A673 (cell line): Measurements from ENCODE around the gene SORL1-AS1.

Experiments
- BruUV-seq: library from RNA; stranded (reverse); fragments of 400-500 nt; replicated peaks from 2 replicates; lab custom pipeline; 2021; lab: Mats Ljungman, UMichigan
- CTCF ChIA-PET: fragments of 300-600 bp; sonication (Branson Sonifier 250); formaldehyde crosslinking; loops from one replicate; lab custom pipeline; 2022; ENCODE audit warnings: antibody characterized with exemption; lab: Charles Lee
- POLR2A ChIA-PET: fragments of 300-600 bp; sonication (Branson Sonifier 250); formaldehyde crosslinking; loops from one replicate; lab custom pipeline; 2022; ENCODE audit warnings: antibody characterized with exemption; ENCODE audit not compliant: low non-redundant PET; lab: Charles Lee
- DNase-seq: peaks from one replicate; pipeline ENCODE4 v3.0.0-alpha.2; 2015; ENCODE audit warnings: low spot score
- H3K27ac ChIP-seq: fragments of 200-600 bp; sonication (generic); 2 replicates; pipeline ENCODE4 v1.5.1; 2016; ENCODE audit warnings: mixed run types, low read depth, mild to moderate bottlenecking, mixed read lengths, antibody characterized with exemption, low read length; ENCODE audit not compliant: poor library complexity, severe bottlenecking
- H3K27me3 ChIP-seq: fragments of 200-600 bp; sonication (generic); replicated peaks from 2 replicates; pipeline ENCODE4 v1.6.1; 2017; ENCODE audit warnings: mixed run types, low read depth, mild to moderate bottlenecking, mixed read lengths, antibody characterized with exemption, low read length; ENCODE audit not compliant: insufficient read depth, poor library complexity
- H3K36me3 ChIP-seq: fragments of 200-600 bp; sonication (generic); 2 replicates; pipeline ENCODE4 v1.6.1; 2016; ENCODE audit warnings: mixed run types, mild to moderate bottlenecking, mixed read lengths, antibody characterized with exemption, low read length; ENCODE audit not compliant: insufficient read depth, poor library complexity, severe bottlenecking
- H3K4me1 ChIP-seq: fragments of 200-600 bp; sonication (generic); 2 replicates; pipeline ENCODE4 v1.6.1; 2017; ENCODE audit warnings: mixed run types, mild to moderate bottlenecking, mixed read lengths, antibody characterized with exemption, low read length; ENCODE audit not compliant: insufficient read depth, poor library complexity, severe bottlenecking
- H3K4me3 ChIP-seq: fragments of 200-600 bp; sonication (generic); 2 replicates; pipeline ENCODE4 v1.5.1; 2016; ENCODE audit warnings: low read depth, mixed run types, mild to moderate bottlenecking, mixed read lengths, low read length; ENCODE audit not compliant: poor library complexity, severe bottlenecking
- H3K9me3 ChIP-seq: fragments of 200-600 bp; sonication (generic); 2 replicates; pipeline ENCODE4 v1.6.1; 2016; ENCODE audit warnings: mixed run types, low read depth, mild to moderate bottlenecking, mixed read lengths, antibody characterized with exemption, low read length; ENCODE audit not compliant: poor library complexity, severe bottlenecking
- EZH2 ChIP-seq: fragments of 200-600 bp; sonication (generic); IDR thresholded peaks from 2 replicates; pipeline ENCODE4 v1.6.1; 2017; ENCODE audit warnings: borderline replicate concordance, low read depth, mild to moderate bottlenecking, mixed read lengths, antibody characterized with exemption, low read length; ENCODE audit not compliant: poor library complexity, severe bottlenecking
- intact Hi-C: fragments of 100-400 bp; cut with micrococcal nuclease; formaldehyde crosslinking; loops from one replicate; pipeline ENCODE4 v1.10.0; 2022; ENCODE audit not compliant: unreplicated experiment
- TF ChIP-seq, protein P1 (sequence below): fragments of 300-800, 200-600 bp; sonication (generic); conservative IDR thresholded peaks from 2 replicates; pipeline ENCODE4 v1.5.1; 2017; ENCODE audit warnings: low read depth, mild to moderate bottlenecking, antibody characterized with exemption, low read length, moderate library complexity, mixed read lengths

SORL1-AS1 gene

DNA sequence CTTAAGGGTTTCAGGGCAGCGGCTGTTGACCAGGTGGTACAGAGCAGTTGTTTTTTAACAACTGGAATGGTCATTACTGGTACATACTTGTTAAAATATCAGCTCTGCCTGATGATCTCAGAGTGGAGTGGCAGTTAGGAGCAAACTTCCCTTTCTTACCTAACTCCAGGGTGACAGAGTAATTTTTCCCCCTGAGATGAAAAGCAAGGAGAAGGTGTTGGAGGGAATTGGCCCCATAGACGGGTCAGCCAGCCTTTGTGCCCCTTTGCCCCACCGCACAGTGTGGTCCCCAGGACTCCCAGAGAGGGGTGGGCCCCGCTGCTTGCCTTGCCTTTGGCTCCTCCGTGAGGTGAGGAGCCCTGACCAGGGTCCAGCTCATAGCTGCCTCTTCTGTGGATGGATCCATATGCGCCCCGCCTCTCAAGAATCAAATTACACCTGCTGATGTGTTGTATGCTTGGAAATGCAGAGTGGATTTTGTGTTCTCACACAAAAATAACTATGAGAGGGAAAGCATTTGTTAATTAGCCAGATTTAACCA, 27.0 kb upstream of the SORL1-AS1 start:
- ChIA-PET CTCF (no interaction called here), POLR2A (interaction anchor here (0.6 kb wide), 1 partner anchor 1432 kb away, joined by 12 read pairs; no protein-coding TSS in a partner anchor)
- peaks cover 18% of the 10 kb centered on the region for H3K4me1 ChIP-seq
- BruUV-seq, result no TSS peak
- H3K27me3 ChIP-seq, result no peaks in the 10 kb centered on the region
- no peaks in the 10 kb centered on the region for H3K9me3 ChIP-seq
- no peak for DNase-seq
- H3K36me3 ChIP-seq, result no peaks in the 10 kb centered on the region
- no peak overlapping the region for H3K27ac ChIP-seq
- TF ChIP-seq, protein P1, sequence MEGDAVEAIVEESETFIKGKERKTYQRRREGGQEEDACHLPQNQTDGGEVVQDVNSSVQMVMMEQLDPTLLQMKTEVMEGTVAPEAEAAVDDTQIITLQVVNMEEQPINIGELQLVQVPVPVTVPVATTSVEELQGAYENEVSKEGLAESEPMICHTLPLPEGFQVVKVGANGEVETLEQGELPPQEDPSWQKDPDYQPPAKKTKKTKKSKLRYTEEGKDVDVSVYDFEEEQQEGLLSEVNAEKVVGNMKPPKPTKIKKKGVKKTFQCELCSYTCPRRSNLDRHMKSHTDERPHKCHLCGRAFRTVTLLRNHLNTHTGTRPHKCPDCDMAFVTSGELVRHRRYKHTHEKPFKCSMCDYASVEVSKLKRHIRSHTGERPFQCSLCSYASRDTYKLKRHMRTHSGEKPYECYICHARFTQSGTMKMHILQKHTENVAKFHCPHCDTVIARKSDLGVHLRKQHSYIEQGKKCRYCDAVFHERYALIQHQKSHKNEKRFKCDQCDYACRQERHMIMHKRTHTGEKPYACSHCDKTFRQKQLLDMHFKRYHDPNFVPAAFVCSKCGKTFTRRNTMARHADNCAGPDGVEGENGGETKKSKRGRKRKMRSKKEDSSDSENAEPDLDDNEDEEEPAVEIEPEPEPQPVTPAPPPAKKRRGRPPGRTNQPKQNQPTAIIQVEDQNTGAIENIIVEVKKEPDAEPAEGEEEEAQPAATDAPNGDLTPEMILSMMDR, result no peak
- TF ChIP-seq EZH2, result no peak
- no peak overlapping the region for H3K4me3 ChIP-seq
- intact Hi-C loops, result no loop called here

DNA sequence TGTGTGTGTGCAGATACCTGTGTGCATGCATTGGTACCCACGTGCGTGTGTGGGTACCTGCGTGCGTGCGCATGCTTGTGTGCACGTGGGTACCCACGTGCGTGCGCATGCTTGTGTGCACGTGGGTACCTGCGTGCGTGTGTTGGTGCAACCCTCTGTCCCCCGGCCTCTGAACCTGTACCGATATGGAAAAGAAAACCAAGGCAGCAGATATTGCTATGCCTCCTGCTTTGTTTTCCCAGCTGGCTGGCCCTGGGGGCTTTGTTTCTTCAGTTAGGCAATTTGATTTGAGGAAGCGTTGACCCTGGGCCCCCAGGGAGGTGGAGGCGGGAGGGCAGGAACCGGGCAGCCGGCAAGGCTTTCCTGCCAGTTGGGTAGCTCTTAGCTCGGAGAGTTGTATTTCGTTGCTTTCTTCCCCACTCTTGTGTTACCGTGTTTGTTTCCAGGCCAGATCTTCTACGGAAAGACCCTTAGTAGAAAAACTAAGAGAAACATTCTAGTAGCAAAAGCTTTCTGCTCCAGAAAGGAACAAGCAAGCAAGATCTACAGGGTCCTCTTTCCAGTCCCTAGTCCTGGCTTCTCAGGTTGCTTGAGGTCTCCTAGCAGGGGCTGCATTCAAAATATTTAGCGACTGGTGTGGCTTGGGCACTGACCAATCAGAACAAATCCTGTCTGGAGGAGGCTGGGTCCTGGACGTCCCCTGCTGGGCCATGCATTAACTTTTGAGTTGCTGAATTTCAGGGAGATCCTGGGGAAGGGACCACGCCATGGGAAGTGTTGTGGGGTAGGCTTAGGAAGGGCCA, 26.3 kb upstream of the SORL1-AS1 start:
- H3K27ac ChIP-seq, result no peak overlapping the region
- no peak for DNase-seq
- no TSS peak for BruUV-seq
- ChIA-PET POLR2A (no interaction called here), CTCF (no interaction called here)
- no peaks in the 10 kb centered on the region for H3K27me3 ChIP-seq
- H3K4me3 ChIP-seq, result no peak overlapping the region
- peaks cover 18% of the 10 kb centered on the region for H3K4me1 ChIP-seq
- intact Hi-C loops, result no loop called here
- TF ChIP-seq, protein P1, result no peak
- no peak for TF ChIP-seq EZH2
- no peaks in the 10 kb centered on the region for H3K9me3 ChIP-seq
- H3K36me3 ChIP-seq, result no peaks in the 10 kb centered on the region

DNA sequence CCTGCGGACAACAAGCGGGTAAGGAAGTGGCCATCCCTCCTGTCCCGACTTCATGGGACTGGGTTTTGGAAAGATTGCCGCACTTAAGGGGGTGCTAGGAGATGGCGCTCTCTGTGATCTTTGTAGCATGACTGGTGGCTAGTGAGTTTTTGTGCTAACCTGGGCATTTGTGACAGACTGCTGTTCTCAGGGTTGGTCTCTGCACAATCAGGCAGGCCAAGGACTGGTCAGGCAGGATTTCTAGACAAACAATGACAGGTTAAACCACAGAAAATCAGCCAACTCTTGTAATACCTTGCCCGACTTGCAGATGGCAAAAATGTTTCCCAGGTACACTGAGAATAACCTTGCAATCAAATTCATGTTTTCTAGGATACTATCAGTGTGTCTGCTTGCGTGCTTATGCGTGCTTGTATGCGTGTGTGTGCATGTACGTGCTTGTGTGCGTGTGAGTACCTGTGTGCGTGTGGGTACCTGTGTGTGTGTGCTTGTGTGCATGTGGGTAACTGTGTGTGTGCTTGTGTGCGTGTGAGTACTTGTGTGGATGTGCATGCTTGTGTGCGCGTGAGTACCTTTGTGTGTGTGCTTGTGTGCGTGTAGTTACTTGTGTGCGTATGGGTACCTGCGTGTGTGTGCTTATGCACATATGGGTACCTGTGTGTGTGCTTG, 25.6 kb upstream of the SORL1-AS1 start:
- Histone ChIP-seq H3K4me1 (peaks cover 18% of the 10 kb centered on the region), H3K4me3 (no peak overlapping the region), H3K9me3 (no peaks in the 10 kb centered on the region), H3K27me3 (no peaks in the 10 kb centered on the region), H3K27ac (no peak overlapping the region), H3K36me3 (no peaks in the 10 kb centered on the region)
- POLR2A ChIA-PET, result no interaction called here
- CTCF ChIA-PET, result no interaction called here
- TF ChIP-seq, protein P1, result no peak
- no peak for TF ChIP-seq EZH2
- intact Hi-C loops, result no loop called here
- no TSS peak for BruUV-seq
- DNase-seq, result no peak
